ENCODE data around the gene UBR4. TPM values are rescaled to one million over a fixed set of nuclear protein-coding genes. Genes with fewer than 3 reads are reported as not detected.

UBR4 gene
- total RNA-seq, 1 experiment from 2014 or later, result 126 TPM

- no peaks in the 10 kb centered on the region for H3K4me1 ChIP-seq (ENCODE audit: control insufficient read depth, insufficient read depth, low read length)
- no peak for TF ChIP-seq POLR2AphosphoS5 (IDR thresholded peaks at IDR 0.05; ENCODE audit: low read depth, low read length)
- POLR2A ChIA-PET, result no interaction called here
- intact Hi-C loops (cut with micrococcal nuclease; ENCODE audit: unreplicated experiment), result no loop called here
- no peak for DNase-seq (ENCODE audit: low read depth, low spot score)
- H3K27me3 ChIP-seq (ENCODE audit: control insufficient read depth, insufficient read depth, low read length), result no peaks in the 10 kb centered on the region
- ATAC-seq, result no peak
- no peak overlapping the region for H3K27ac ChIP-seq (ENCODE audit: low read length)
- in situ Hi-C loops (cut with HindIII; ENCODE audit: low pct_unique_long_range_greater_than_20kb, low sequenced_read_pairs), result no loop called here
- no peak overlapping the region for H3K4me3 ChIP-seq (ENCODE audit: low read depth in 2 of 2, low read length in 2 of 2)
- H3K36me3 ChIP-seq (ENCODE audit: control insufficient read depth, insufficient read depth, low read length), result peaks cover 65% of the 10 kb centered on the region
- CTCF ChIA-PET, result no interaction called here
- H3K9me3 ChIP-seq (ENCODE audit: control insufficient read depth, insufficient read depth, low read depth, low read length), result no peaks in the 10 kb centered on the region
- no TSS peak for BruUV-seq (replicated peaks)
Measured at GRCh38 chr1:19123837-19124236, 86.2 kb downstream of the UBR4 start.

- no TSS peak for BruUV-seq (replicated peaks)
- in situ Hi-C loops (cut with HindIII; ENCODE audit: low pct_unique_long_range_greater_than_20kb, low sequenced_read_pairs) (no loop called here), intact Hi-C loops (cut with micrococcal nuclease; ENCODE audit: unreplicated experiment) (no loop called here)
- no peaks in the 10 kb centered on the region for H3K4me1 ChIP-seq (ENCODE audit: control insufficient read depth, insufficient read depth, low read length)
- ATAC-seq (no peak), DNase-seq (ENCODE audit: low read depth, low spot score) (no peak)
- no peaks in the 10 kb centered on the region for H3K9me3 ChIP-seq (ENCODE audit: control insufficient read depth, insufficient read depth, low read depth, low read length)
- no peak for TF ChIP-seq TCF7L2 (IDR thresholded peaks at IDR 0.05; ENCODE audit: low read depth, low read length)
- TF ChIP-seq SIN3A (IDR thresholded peaks at IDR 0.05; ENCODE audit: borderline replicate concordance, insufficient read depth, low read depth, low read length), result no peak
- TF ChIP-seq REST (IDR thresholded peaks at IDR 0.05; ENCODE audit: insufficient read depth in 1 of 2, low read depth in 2 of 2, low read length in 1 of 2), result no peak
- TF ChIP-seq CTCF (IDR thresholded peaks at IDR 0.05), result no peak
- no peak for TF ChIP-seq POLR2AphosphoS5 (IDR thresholded peaks at IDR 0.05; ENCODE audit: low read depth, low read length)
- POLR2A ChIA-PET, result no interaction called here
- H3K36me3 ChIP-seq (ENCODE audit: control insufficient read depth, insufficient read depth, low read length), result peaks cover 62% of the 10 kb centered on the region
- H3K4me3 ChIP-seq (ENCODE audit: low read depth in 2 of 2, low read length in 2 of 2), result no peak overlapping the region
- no peaks in the 10 kb centered on the region for H3K27me3 ChIP-seq (ENCODE audit: control insufficient read depth, insufficient read depth, low read length)
- H3K27ac ChIP-seq (ENCODE audit: low read length), result no peak overlapping the region
- CTCF ChIA-PET, result no interaction called here
Measured at GRCh38 chr1:19122668-19123067, 87.4 kb downstream of the UBR4 start.

- ATAC-seq (no peak), DNase-seq (ENCODE audit: low read depth, low spot score) (no peak)
- Histone ChIP-seq H3K9me3 (ENCODE audit: control insufficient read depth, insufficient read depth, low read depth, low read length) (no peaks in the 10 kb centered on the region), H3K27me3 (ENCODE audit: control insufficient read depth, insufficient read depth, low read length) (no peaks in the 10 kb centered on the region), H3K4me3 (ENCODE audit: low read depth in 2 of 2, low read length in 2 of 2) (no peak overlapping the region), H3K4me1 (ENCODE audit: control insufficient read depth, insufficient read depth, low read length) (no peaks in the 10 kb centered on the region), H3K27ac (ENCODE audit: low read length) (no peak overlapping the region), H3K36me3 (ENCODE audit: control insufficient read depth, insufficient read depth, low read length) (peaks cover 59% of the 10 kb centered on the region)
- CTCF ChIA-PET, result no interaction called here
- TF ChIP-seq POLR2AphosphoS5 (IDR thresholded peaks at IDR 0.05; ENCODE audit: low read depth, low read length) (no peak), TCF7L2 (IDR thresholded peaks at IDR 0.05; ENCODE audit: low read depth, low read length) (no peak), SIN3A (IDR thresholded peaks at IDR 0.05; ENCODE audit: borderline replicate concordance, insufficient read depth, low read depth, low read length) (no peak), CTCF (IDR thresholded peaks at IDR 0.05) (no peak), REST (IDR thresholded peaks at IDR 0.05; ENCODE audit: insufficient read depth in 1 of 2, low read depth in 2 of 2, low read length in 1 of 2) (no peak)
- intact Hi-C loops (cut with micrococcal nuclease; ENCODE audit: unreplicated experiment), result no loop called here
- in situ Hi-C loops (cut with HindIII; ENCODE audit: low pct_unique_long_range_greater_than_20kb, low sequenced_read_pairs), result no loop called here
- POLR2A ChIA-PET, result no interaction called here
- no TSS peak for BruUV-seq (replicated peaks)
Measured at GRCh38 chr1:19121192-19121591, 88.9 kb downstream of the UBR4 start.

Data from Panc1 (cell line).